GM19025 (cell line): Measurements from ENCODE around the gene SCG5.

Source experiments
- ATAC-seq: cut with Tn5 transposase; IDR thresholded peaks from one replicate; pipeline ENCODE4 v1.9.1; 2021; ENCODE audit warnings: mild to moderate bottlenecking, low read depth, moderate library complexity; ENCODE audit not compliant: unreplicated experiment

SCG5 gene

GRCh38 chr15:32690941-32691688, 49.6 kb downstream of the SCG5 start:
- ATAC-seq = no peak

GRCh38 chr15:32691689-32692038, 50.2 kb downstream of the SCG5 start:
- no peak for ATAC-seq

- no peak for ATAC-seq
Observed at GRCh38 chr15:32692286-32692685, 50.8 kb downstream of the SCG5 start.

GRCh38 chr15:32694222-32694983, 52.9 kb downstream of the SCG5 start:
- no peak for ATAC-seq

- no peak for ATAC-seq
Observed at GRCh38 chr15:32698773-32699390, 57.4 kb downstream of the SCG5 start.

GRCh38 chr15:32700501-32701150, 59.1 kb downstream of the SCG5 start:
- no peak for ATAC-seq

GRCh38 chr15:32701863-32702262, 60.4 kb downstream of the SCG5 start:
- no peak for ATAC-seq

- ATAC-seq = no peak
Observed at GRCh38 chr15:32704395-32704981, 63.0 kb downstream of the SCG5 start.

- ATAC-seq = no peak
Observed at GRCh38 chr15:32705446-32705845, 63.9 kb downstream of the SCG5 start.

- no peak for ATAC-seq
Observed at GRCh38 chr15:32706704-32707103, 65.2 kb downstream of the SCG5 start.

GRCh38 chr15:32707436-32707835, 65.9 kb downstream of the SCG5 start:
- ATAC-seq = no peak

GRCh38 chr15:32709295-32710033, 68.0 kb downstream of the SCG5 start:
- no peak for ATAC-seq

GRCh38 chr15:32715276-32715675, 73.8 kb downstream of the SCG5 start:
- no peak for ATAC-seq

GRCh38 chr15:32716216-32716914, 74.9 kb downstream of the SCG5 start:
- no peak for ATAC-seq

- ATAC-seq = no peak
Observed at GRCh38 chr15:32716915-32717425, 75.5 kb downstream of the SCG5 start.

- ATAC-seq = no peak
Observed at GRCh38 chr15:32717426-32718226, 76.1 kb downstream of the SCG5 start, which contains the start of gene GREM1. GREM1 (plus strand) TSS chr15:32718004; CDS start chr15:32730691, 12,687 bp downstream.

- ATAC-seq = no peak
Observed at GRCh38 chr15:32718227-32718820, 76.8 kb downstream of the SCG5 start.
